Endothelial cell (in vitro differentiated cells): Measurements from ENCODE around the gene BACE1-AS. TPM values are rescaled to one million over a fixed set of nuclear protein-coding genes. Genes with fewer than 3 reads are reported as not detected.

ENCODE experiments used
- DNase-seq: peaks from one replicate; pipeline ENCODE4 v3.0.0; 2021; ENCODE audit warnings: low spot score
- H3K27ac Mint-ChIP-seq: one replicate; pipeline ENCODE4 v1.8.0; 2021; ENCODE audit warnings: mixed read lengths, inconsistent platforms; ENCODE audit not compliant: unreplicated experiment
- H3K27me3 Mint-ChIP-seq: one replicate; pipeline ENCODE4 v1.8.0; 2021; ENCODE audit warnings: mild to moderate bottlenecking, moderate library complexity, mixed read lengths, inconsistent platforms; ENCODE audit not compliant: unreplicated experiment
- H3K36me3 Mint-ChIP-seq: one replicate; pipeline ENCODE4 v1.8.0; 2021; ENCODE audit warnings: mild to moderate bottlenecking, low read depth, mixed read lengths, inconsistent platforms; ENCODE audit not compliant: unreplicated experiment
- H3K4me1 Mint-ChIP-seq: one replicate; pipeline ENCODE4 v1.8.0; 2021; ENCODE audit warnings: mild to moderate bottlenecking, mixed read lengths, inconsistent platforms; ENCODE audit not compliant: unreplicated experiment
- H3K4me3 Mint-ChIP-seq: one replicate; pipeline ENCODE4 v1.8.0; 2021; ENCODE audit warnings: mild to moderate bottlenecking, mixed read lengths, inconsistent platforms; ENCODE audit not compliant: unreplicated experiment
- H3K9me3 Mint-ChIP-seq: one replicate; pipeline ENCODE4 v1.8.0; 2021; ENCODE audit warnings: mixed read lengths, inconsistent platforms; ENCODE audit not compliant: unreplicated experiment
- CTCF ChIP-seq: fragments of 200-600 bp; sonication (generic); IDR thresholded peaks from one replicate; pipeline ENCODE4 v1.5.0; 2021; ENCODE audit warnings: antibody characterized with exemption; ENCODE audit not compliant: unreplicated experiment
- total RNA-seq: library from RNA; stranded (reverse); fragmentation: NEBNext Ultra II Directional; extraction: Animal tissue kit (Norgen Biotek cat#: 25700); gene quantifications from one replicate; pipeline ENCODE4 v1.2.1, GENCODE V29; 2021; ENCODE audit not compliant: unreplicated experiment

BACE1-AS gene
- total RNA-seq, 1 donor from 2014 or later: 10.2 TPM

- H3K36me3 Mint-ChIP-seq: no peaks in the 10 kb centered on the region
- no peak for TF ChIP-seq CTCF
- H3K9me3 Mint-ChIP-seq: no peaks in the 10 kb centered on the region
- no peak overlapping the region for H3K27ac Mint-ChIP-seq
- H3K4me1 Mint-ChIP-seq: peaks cover 13% of the 10 kb centered on the region
- no peak for DNase-seq
- H3K4me3 Mint-ChIP-seq: no peak overlapping the region
- peaks cover 6% of the 10 kb centered on the region for H3K27me3 Mint-ChIP-seq
These were observed 21.9 kb downstream of the BACE1-AS start for GRCh38 chr11:117313091-117313490.

DNA sequence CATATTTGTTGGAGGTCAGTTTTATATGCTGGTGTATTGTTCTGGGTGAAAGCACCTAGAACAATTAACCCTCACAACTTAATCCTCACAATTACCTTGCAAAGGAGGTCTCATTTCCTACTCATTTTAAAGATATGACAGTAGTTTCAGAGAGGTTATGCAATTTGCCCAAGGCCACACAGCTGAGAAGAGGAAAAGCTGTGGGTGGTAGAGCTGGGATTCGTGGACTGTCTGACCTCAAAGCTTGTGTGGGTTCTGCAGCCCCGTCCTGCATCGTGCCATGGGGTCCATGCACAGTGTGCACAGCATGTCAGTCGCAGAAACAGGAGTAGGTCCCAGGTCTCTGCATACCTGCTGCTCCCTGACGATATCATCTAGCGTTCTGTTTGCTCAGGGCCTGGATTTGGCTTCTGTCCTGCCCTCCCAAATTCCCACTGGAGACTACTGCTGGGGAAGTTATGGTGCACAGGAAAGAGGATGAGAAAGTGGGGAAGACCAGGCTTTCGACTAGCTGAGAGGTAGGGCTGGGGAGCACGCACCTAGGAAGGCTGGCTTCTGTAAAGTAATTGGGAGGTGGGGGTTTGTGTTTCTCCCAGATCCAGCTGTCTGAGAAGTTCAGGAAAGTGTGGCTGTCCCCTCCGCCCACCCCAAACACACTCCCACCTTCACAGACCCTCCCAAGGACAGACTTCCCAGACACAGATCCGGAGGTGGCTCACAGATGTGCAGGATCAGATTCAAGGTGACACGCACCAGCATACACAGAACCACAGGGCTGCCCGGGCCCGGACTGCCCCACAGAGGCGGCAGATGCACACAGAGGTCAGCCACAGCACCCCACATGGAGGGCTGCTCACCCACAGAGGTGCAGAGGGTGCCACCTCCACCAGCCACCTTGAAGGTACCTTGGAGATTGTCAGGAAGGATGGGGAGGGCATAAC is 23.0 kb downstream of the BACE1-AS start:
- peak overlapping the region; percentile 85 for H3K4me3 Mint-ChIP-seq
- H3K27me3 Mint-ChIP-seq: peaks cover 6% of the 10 kb centered on the region
- no peaks in the 10 kb centered on the region for H3K9me3 Mint-ChIP-seq
- no peak overlapping the region for H3K27ac Mint-ChIP-seq
- H3K36me3 Mint-ChIP-seq: no peaks in the 10 kb centered on the region
- no peak for TF ChIP-seq CTCF
- DNase-seq: no peak
- H3K4me1 Mint-ChIP-seq: peaks cover 11% of the 10 kb centered on the region

DNA sequence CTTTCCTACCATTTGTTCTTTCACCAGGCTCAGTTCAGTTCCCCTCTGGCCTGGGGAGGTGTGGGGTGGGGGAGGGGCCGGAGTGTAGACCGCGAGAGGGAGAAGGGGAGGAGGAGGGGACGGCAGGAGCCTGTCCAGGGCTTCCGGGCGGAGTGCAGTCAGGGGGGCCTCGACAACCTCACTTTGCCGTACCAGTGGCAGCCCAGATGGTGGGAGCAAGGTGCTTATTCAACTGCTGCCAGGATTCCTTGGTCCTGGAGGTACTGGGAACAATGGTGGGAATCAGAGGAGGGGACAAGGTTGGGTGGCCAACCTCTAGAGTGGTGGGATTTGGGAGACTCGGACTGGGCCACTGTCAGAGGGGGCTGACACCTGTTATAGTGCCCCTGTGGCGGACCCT is 23.7 kb downstream of the BACE1-AS start:
- no peak overlapping the region for H3K27ac Mint-ChIP-seq
- TF ChIP-seq CTCF: no peak
- H3K36me3 Mint-ChIP-seq: no peaks in the 10 kb centered on the region
- no peak for DNase-seq
- H3K27me3 Mint-ChIP-seq: peaks cover 6% of the 10 kb centered on the region
- peak overlapping the region; percentile 85 for H3K4me3 Mint-ChIP-seq
- H3K9me3 Mint-ChIP-seq: no peaks in the 10 kb centered on the region
- H3K4me1 Mint-ChIP-seq: peaks cover 11% of the 10 kb centered on the region

DNA sequence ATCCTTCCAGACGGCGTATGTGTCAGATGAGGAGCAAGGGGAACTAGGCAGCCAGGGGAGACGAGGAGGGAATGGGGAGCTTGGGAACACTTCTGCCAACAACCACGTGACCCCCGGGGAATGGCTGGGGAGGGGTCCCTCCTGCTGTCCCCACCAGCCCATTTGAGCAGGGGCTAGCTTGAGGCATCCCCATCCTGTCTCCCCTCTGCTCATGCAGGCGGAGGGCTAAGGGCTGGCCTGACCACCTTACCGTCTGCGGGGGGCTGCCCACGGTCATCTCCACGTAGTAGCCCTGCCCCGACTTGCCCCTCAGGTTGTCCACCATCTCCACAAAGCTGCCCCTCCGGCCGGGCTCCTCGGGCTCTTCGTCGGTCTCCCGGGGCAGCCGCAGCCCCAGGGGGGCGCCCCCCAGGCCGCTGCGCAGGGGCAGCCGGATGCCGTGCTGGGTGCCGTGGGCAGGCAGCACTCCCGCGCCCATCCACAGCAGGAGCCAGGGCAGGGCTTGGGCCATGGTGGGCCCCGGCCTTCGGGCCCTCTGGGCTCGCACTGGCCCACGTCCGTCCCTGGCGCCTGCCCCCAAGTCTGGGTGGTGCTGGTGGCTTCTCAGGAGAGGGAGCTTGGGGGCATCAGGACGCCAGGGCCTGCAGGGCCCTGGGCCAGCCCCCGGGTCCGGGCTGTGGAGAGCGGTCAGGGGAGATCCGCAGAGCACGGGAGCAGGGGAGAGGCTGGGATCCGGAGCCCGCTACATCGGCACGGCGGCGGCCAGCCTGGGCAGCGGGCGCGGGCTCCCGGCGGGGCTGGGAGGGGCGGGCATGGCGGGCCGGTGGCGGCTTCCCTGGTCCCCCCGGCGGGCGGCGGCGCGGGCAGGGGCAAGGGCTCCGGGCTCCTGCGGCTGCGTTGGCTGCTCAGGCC is 24.4 kb downstream of the BACE1-AS start:
- no peak for DNase-seq
- Mint-ChIP-seq H3K4me1 (peaks cover 11% of the 10 kb centered on the region), H3K27ac (no peak overlapping the region), H3K27me3 (peaks cover 6% of the 10 kb centered on the region), H3K4me3 (peak overlapping the region; percentile 93), H3K9me3 (no peaks in the 10 kb centered on the region), H3K36me3 (no peaks in the 10 kb centered on the region)
- no peak for TF ChIP-seq CTCF
